ENCODE data around the gene KIAA0040.

The KIAA0040 gene

DNA sequence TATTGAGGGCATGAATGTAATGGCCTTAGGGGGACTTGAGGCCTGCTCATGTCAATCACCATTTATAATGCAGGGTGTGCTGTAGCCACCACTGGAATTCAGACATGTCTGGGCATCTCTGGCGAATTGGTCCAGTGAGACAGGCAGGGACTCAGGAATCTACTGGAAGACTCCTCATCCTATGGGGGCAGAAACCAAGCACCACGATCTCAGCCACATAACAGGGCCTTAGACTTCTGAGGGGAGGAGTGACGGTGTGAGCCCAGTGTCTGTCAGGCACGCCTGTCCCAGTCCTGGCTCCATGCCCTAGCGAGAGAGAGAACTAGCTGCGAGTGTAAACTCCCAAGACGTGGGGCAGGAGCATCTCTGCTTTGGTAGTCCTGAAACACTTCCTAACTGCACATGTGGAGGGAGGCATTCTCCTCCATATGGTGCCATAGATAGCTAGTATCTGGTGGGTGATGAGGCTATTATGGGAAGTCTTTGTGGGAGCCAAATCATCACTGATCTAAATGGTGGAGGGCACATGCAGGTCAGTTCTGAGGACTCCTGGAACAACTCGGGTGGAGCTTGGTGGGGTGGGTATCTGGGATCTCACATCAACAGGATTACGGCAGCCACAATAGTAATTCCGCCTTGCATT is 29.8 kb upstream of the KIAA0040 start:
- Histone ChIP-seq H3K27me3 (ENCODE audit: insufficient read depth, low read depth, severe bottlenecking) (no peaks in the 10 kb centered on the region), H3K9me3 (ENCODE audit: severe bottlenecking) (no peaks in the 10 kb centered on the region), H3K27ac (no peak overlapping the region), H3K4me3 (ENCODE audit: low read depth, low read length) (no peak overlapping the region), H3K36me3 (no peaks in the 10 kb centered on the region)
- TF ChIP-seq, protein P1, sequence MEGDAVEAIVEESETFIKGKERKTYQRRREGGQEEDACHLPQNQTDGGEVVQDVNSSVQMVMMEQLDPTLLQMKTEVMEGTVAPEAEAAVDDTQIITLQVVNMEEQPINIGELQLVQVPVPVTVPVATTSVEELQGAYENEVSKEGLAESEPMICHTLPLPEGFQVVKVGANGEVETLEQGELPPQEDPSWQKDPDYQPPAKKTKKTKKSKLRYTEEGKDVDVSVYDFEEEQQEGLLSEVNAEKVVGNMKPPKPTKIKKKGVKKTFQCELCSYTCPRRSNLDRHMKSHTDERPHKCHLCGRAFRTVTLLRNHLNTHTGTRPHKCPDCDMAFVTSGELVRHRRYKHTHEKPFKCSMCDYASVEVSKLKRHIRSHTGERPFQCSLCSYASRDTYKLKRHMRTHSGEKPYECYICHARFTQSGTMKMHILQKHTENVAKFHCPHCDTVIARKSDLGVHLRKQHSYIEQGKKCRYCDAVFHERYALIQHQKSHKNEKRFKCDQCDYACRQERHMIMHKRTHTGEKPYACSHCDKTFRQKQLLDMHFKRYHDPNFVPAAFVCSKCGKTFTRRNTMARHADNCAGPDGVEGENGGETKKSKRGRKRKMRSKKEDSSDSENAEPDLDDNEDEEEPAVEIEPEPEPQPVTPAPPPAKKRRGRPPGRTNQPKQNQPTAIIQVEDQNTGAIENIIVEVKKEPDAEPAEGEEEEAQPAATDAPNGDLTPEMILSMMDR (IDR thresholded peaks at IDR 0.05; ENCODE audit: low read depth, low read length), result no peak
- DNase-seq, result no peak

DNA sequence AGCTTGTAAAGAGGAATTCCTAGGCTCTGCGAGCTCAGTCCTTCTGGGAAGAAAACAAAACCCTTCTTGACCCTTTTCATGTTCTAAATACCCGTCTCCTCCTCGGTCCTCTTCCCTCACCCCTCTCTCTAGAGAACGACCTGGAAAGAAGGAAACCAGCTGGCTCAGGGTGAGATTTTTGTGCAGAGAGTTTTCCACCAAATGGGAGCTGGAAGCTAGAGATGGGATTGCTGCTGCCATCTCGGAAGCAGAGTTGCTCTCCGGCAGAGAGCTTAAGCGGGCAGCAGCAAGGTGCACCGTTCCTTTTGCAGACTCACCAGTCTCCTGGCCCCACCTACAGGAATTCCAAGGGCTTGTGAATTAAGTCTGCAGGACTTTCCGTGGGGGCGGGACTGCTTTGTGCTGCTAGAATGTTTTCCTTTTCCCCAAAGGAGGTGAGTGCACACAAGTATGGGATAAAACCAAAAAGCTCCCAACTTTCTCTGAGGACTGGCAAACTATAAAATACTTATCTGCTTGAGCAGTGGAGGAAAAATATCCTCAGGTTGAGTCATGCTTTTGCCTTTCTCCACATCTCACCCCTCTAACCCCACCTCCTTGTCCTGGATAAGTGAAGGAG is 29.1 kb upstream of the KIAA0040 start:
- Histone ChIP-seq H3K4me3 (ENCODE audit: low read depth, low read length) (no peak overlapping the region), H3K27ac (no peak overlapping the region), H3K9me3 (ENCODE audit: severe bottlenecking) (no peaks in the 10 kb centered on the region), H3K27me3 (ENCODE audit: insufficient read depth, low read depth, severe bottlenecking) (no peaks in the 10 kb centered on the region), H3K36me3 (no peaks in the 10 kb centered on the region)
- TF ChIP-seq, protein P1 (IDR thresholded peaks at IDR 0.05; ENCODE audit: low read depth, low read length), result no peak
- DNase-seq, result peak; percentile 30

DNA sequence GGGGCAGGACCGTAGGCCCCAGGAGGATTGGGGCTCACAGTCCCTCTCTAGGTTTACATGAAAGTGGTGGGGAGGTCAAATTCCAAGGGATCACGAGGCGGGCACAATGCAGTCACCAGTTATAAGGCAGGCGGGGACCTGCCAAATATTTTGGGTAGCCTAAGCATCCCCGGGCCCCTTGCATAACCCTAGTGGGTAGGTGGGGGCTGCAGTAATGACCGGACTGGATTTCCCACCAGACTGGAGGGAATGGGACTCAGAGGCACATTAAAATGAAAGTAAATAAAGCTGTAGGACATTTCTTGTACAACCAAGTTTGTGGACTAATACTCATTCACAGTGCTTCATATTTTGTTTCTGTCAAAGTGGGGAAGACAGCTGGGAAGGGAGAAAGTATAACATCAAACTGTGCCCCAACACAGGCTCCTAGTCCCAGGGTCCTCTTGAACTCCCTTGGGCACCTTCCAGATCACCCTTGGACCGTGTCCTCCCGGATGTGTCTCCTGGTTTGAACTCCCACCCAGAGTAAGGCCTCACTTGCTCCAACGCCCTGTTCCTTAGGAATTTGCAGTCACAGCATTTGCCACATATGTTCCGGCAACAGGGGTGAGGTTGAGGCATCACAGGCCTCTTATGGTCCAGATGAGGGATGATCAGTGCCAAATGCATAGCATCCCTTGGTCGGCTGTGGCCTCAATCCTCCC is 28.4 kb upstream of the KIAA0040 start:
- no peaks in the 10 kb centered on the region for H3K36me3 ChIP-seq
- TF ChIP-seq, protein P1 (IDR thresholded peaks at IDR 0.05; ENCODE audit: low read depth, low read length), result no peak
- DNase-seq, result no peak
- no peaks in the 10 kb centered on the region for H3K27me3 ChIP-seq (ENCODE audit: insufficient read depth, low read depth, severe bottlenecking)
- no peaks in the 10 kb centered on the region for H3K9me3 ChIP-seq (ENCODE audit: severe bottlenecking)
- H3K27ac ChIP-seq, result no peak overlapping the region
- no peak overlapping the region for H3K4me3 ChIP-seq (ENCODE audit: low read depth, low read length)

DNA sequence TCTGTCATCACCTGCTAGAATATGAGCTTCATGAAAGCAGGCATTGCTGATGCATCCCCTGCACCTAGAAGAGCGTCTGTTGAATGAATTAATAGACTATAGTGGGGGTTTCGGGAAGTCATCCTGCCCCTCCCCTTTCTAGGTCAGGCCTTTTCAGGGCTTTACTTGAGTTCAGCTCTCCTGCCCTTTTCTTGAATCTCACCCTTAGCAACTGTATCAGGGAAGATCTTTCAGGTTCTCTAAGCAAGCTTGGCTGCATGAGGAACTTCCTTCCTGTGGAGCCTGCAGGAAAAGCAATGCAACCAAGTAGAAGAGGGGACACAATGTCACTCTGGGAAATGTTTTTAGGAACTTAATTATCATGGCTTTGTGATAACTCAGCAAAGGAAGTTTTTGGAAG is 27.2 kb upstream of the KIAA0040 start:
- Histone ChIP-seq H3K27me3 (ENCODE audit: insufficient read depth, low read depth, severe bottlenecking) (no peaks in the 10 kb centered on the region), H3K27ac (no peak overlapping the region), H3K36me3 (no peaks in the 10 kb centered on the region), H3K4me3 (ENCODE audit: low read depth, low read length) (no peak overlapping the region), H3K9me3 (ENCODE audit: severe bottlenecking) (no peaks in the 10 kb centered on the region)
- no peak for DNase-seq
- TF ChIP-seq, protein P1 (IDR thresholded peaks at IDR 0.05; ENCODE audit: low read depth, low read length), result no peak

DNA sequence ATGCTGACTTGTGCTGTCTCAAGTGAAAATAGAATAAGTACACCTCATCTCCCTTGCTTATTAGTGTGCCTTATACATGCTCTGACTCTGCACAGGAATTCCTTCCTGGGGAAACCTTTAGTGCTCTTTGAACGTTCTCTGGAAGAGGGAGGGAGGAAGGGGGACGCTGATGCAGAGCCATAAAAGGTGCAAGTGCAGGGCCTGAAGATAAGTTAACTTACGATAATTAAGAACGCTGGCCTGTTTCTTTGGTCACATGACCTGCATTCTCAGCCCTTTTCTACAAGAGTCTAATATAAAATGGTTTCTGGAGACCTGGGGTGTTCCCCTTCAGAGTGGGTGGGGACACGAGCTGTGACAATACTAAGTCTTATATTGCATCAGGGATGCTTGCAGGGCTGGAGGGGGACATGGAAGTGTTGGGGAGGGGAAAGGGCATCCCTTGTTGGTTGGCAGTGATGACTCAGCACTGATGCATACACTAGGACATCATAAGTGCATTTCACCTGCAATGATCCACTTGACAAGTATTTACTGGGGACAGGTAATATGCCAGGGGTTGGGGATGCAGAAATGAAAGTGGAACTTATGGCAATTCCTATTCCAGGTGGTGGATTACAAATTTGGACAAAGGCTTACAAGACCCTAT is 26.3 kb upstream of the KIAA0040 start:
- TF ChIP-seq, protein P1 (IDR thresholded peaks at IDR 0.05; ENCODE audit: low read depth, low read length), result no peak
- Histone ChIP-seq H3K4me3 (ENCODE audit: low read depth, low read length) (no peak overlapping the region), H3K27me3 (ENCODE audit: insufficient read depth, low read depth, severe bottlenecking) (no peaks in the 10 kb centered on the region), H3K9me3 (ENCODE audit: severe bottlenecking) (no peaks in the 10 kb centered on the region), H3K27ac (no peak overlapping the region), H3K36me3 (no peaks in the 10 kb centered on the region)
- no peak for DNase-seq
